Psoas muscle (tissue), 8 donors: ENCODE results near the gene EXOC3L2. TPM values are rescaled to one million over a fixed set of nuclear protein-coding genes. Genes with fewer than 3 reads are reported as not detected.

Experiments
- ATAC-seq, 4 donors: fragments of 200-7000 bp; cut with Tn5 transposase; one replicate each; pipeline ENCODE4 v1.9.1; 2020; ENCODE audit warnings: moderate library complexity in 3 of 4, mild to moderate bottlenecking in 2 of 4
- DNase-seq, 2 donors: peaks; one replicate each; pipeline ENCODE4 v3.0.0-alpha.2; 2020
- H3K27ac ChIP-seq: fragments of 200-600 bp; one replicate; pipeline ENCODE4 v1.8.0; 2022
- H3K27me3 ChIP-seq, 3 donors: fragments of 200-600 bp in 1 of 3; one replicate each; pipeline versions ENCODE4 v1.6.1 to v1.8.0; 2013 to 2022; ENCODE audit warnings: low read length in 2 of 3, mild to moderate bottlenecking in 2 of 3, moderate library complexity in 1 of 3; ENCODE audit not compliant: insufficient read depth in 3 of 3
- H3K36me3 ChIP-seq, 2 donors: fragments of 200-600 bp in 1 of 2; one replicate each; pipeline versions ENCODE4 v1.6.1 to v1.8.0; 2013 to 2022; ENCODE audit warnings: low read depth in 1 of 2, mild to moderate bottlenecking in 1 of 2, moderate library complexity in 1 of 2; ENCODE audit not compliant: insufficient read depth in 1 of 2
- H3K4me1 ChIP-seq: fragments of 200-600 bp; one replicate; pipeline ENCODE4 v1.8.0; 2022
- H3K4me3 ChIP-seq: fragments of 200-600 bp; one replicate; pipeline ENCODE4 v1.8.0; 2022; ENCODE audit warnings: mild to moderate bottlenecking
- H3K9me3 ChIP-seq: fragments of 200-600 bp; one replicate; pipeline ENCODE4 v1.8.0; 2022
- CTCF ChIP-seq: fragments of 200-600 bp; IDR thresholded peaks from one replicate; pipeline ENCODE4 v1.8.0; 2022; ENCODE audit warnings: antibody characterized with exemption
- WGBS, 3 donors: extraction: QIAGEN DNeasy Blood & Tissue Kit; methylation state at CpG; one replicate each; pipeline versions ENCODE4 v1.1.6 to v1.1.7; 2013; 5-methylcytosine and 5-hydroxymethylcytosine counted together
- intact Hi-C, 2 donors: fragments of 100-400 bp; cut with DNase I; formaldehyde crosslinking; loops; one replicate each; pipeline versions ENCODE4 v1.11.0 to v1.14.2; 2022
- polyA plus RNA-seq, 3 donors: library from polyadenylated mRNA; stranded (reverse); fragments of 200-250 nt; gene quantifications; one replicate each; pipeline ENCODE4 v1.2.3, GENCODE V29; 2013
- total RNA-seq, 4 donors: library from RNA; stranded (reverse); fragmentation: NEBNext Ultra II Directional in 2 of 4; extraction: Animal tissue kit (Norgen Biotek cat#: 25700) in 2 of 4; gene quantifications; one replicate each; pipeline versions ENCODE4 v1.2.1 to v1.2.4, GENCODE V29; 2021 to 2023
- donor health status: healthy with polysubstance abuse.
- donor health status: DM: no; HTN: no; CAD: no; lungs with moderate emphysema.
- donor health status: Bipolar disorder and iron deficiency.
- donor health status: healthy.
- donor health status: DM: yes; HTN: yes; CAD: no.
- donor health status: DM: no; HTN: no; CAD: no.
- donor health status: DM: no; HTN: no; CAD: no.
- donor health status: DM: yes; HTN: yes; CAD: no.

Gene EXOC3L2
- total and polyA plus RNA-seq, 7 donors = 0.17 to 1.3 (median 0.62) TPM

GRCh38 chr19:45278087-45278486 lies 32.9 kb upstream of the EXOC3L2 start:
- H3K27me3 ChIP-seq = no peaks in the 10 kb centered on the region
- peaks cover 2 to 72% of the 10 kb centered on the region in 2 donors for H3K36me3 ChIP-seq
- TF ChIP-seq CTCF = no peak
- H3K27ac ChIP-seq = no peak overlapping the region
- no peak overlapping the region for H3K4me3 ChIP-seq
- H3K4me1 ChIP-seq = no peaks in the 10 kb centered on the region
- intact Hi-C loops = no loop called here
- H3K9me3 ChIP-seq = no peaks in the 10 kb centered on the region
- no peak for DNase-seq
- no peak for ATAC-seq
- 93 to 96% (median 95%) methylated on average over 10 of the region's 10 CpGs for WGBS, 3 donors

- intact Hi-C loops = no loop called here
- H3K27me3 ChIP-seq = no peaks in the 10 kb centered on the region
- no peak overlapping the region for H3K4me3 ChIP-seq
- no peak for DNase-seq
- no peak overlapping the region for H3K27ac ChIP-seq
- ATAC-seq = no peak
- 73 to 81% (median 78%) methylated on average over 6 to 7 of the region's 7 CpGs for WGBS, 3 donors
- TF ChIP-seq CTCF = no peak
- H3K9me3 ChIP-seq = no peaks in the 10 kb centered on the region
- no peaks in the 10 kb centered on the region for H3K4me1 ChIP-seq
- H3K36me3 ChIP-seq = peaks cover 0 to 79% of the 10 kb centered on the region in 2 donors
Measured at GRCh38 chr19:45276284-45276687, 31.1 kb upstream of the EXOC3L2 start.

GRCh38 chr19:45275370-45275971 lies 30.3 kb upstream of the EXOC3L2 start:
- H3K9me3 ChIP-seq = no peaks in the 10 kb centered on the region
- no peak for TF ChIP-seq CTCF
- ATAC-seq (no peak), DNase-seq (no peak)
- H3K4me3 ChIP-seq = no peak overlapping the region
- intact Hi-C loops = no loop called here
- 71 to 76% (median 73%) methylated on average over 12 of the region's 12 CpGs for WGBS, 3 donors
- peaks cover 0 to 77% of the 10 kb centered on the region in 2 donors for H3K36me3 ChIP-seq
- no peak overlapping the region for H3K27ac ChIP-seq
- H3K27me3 ChIP-seq = no peaks in the 10 kb centered on the region
- no peaks in the 10 kb centered on the region for H3K4me1 ChIP-seq

- Histone ChIP-seq H3K4me1 (no peaks in the 10 kb centered on the region), H3K9me3 (no peaks in the 10 kb centered on the region), H3K27me3 (no peaks in the 10 kb centered on the region), H3K36me3 (peaks cover 0 to 69% of the 10 kb centered on the region in 2 donors), H3K27ac (no peak overlapping the region), H3K4me3 (no peak overlapping the region)
- 75 to 82% (median 78%) methylated on average over 14 of the region's 14 CpGs for WGBS, 3 donors
- ATAC-seq = no peak
- DNase-seq = no peak
- intact Hi-C loops = no loop called here
- no peak for TF ChIP-seq CTCF
Measured at GRCh38 chr19:45273521-45273855, 28.3 kb upstream of the EXOC3L2 start.

GRCh38 chr19:45271735-45272108 lies 26.5 kb upstream of the EXOC3L2 start:
- WGBS, 3 donors = 75 to 78% (median 76%) methylated on average over 7 of the region's 7 CpGs
- Histone ChIP-seq H3K36me3 (peaks cover 0 to 75% of the 10 kb centered on the region in 2 donors), H3K27ac (no peak overlapping the region), H3K27me3 (no peaks in the 10 kb centered on the region), H3K4me1 (no peaks in the 10 kb centered on the region), H3K9me3 (no peaks in the 10 kb centered on the region), H3K4me3 (no peak overlapping the region)
- no peak for TF ChIP-seq CTCF
- intact Hi-C loops = no loop called here
- ATAC-seq (no peak), DNase-seq (no peak)
